GM19397 (cell line): ENCODE measurements around the gene NOS1AP.

Experiments
- ATAC-seq: cut with Tn5 transposase; IDR thresholded peaks from one replicate; pipeline ENCODE4 v1.9.1; 2021; ENCODE audit warnings: mild to moderate bottlenecking, moderate library complexity; ENCODE audit not compliant: unreplicated experiment

NOS1AP gene

DNA sequence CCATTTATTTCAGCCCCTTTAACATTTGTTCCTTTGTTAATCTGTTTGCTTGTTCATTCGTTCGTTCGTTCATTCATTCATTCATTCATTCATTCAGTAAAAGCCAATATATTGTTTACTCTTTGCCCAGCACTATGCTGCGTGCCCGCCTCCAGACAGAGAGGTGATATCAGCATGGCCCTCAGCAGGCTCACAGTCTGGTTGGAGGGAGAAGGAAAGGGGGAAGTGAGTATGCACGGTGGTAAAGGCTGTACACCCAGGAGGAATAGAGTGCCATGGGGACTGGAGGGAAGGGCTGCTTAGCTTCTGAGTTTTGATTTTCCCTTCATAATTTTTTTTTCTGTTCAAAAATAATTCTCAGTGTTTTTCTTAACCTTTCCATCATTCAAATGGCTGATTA, 144.7 kb downstream of the NOS1AP start:
- no peak for ATAC-seq

DNA sequence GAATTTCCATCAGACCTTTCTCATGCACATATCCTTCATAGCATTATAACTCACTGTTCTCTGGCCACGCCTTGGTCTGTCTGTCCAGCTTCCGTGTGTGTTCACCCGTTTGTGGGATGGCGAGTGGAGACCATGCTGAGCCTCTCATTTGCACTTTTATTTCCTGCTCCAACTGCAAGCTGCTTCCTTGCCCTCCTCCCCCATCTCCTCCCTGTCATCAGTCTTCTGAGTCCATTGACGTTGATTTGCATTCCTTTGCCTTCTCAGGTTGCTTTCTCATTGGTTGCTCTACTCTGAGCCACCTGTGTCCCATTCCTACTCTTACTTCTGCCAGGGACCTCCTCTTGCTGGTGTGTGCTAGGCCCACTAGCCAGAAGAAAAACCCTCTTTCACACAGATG, 146.4 kb downstream of the NOS1AP start:
- ATAC-seq = no peak

- no peak for ATAC-seq
Measured at GRCh38 chr1:162216604-162217003, 147.1 kb downstream of the NOS1AP start.

DNA sequence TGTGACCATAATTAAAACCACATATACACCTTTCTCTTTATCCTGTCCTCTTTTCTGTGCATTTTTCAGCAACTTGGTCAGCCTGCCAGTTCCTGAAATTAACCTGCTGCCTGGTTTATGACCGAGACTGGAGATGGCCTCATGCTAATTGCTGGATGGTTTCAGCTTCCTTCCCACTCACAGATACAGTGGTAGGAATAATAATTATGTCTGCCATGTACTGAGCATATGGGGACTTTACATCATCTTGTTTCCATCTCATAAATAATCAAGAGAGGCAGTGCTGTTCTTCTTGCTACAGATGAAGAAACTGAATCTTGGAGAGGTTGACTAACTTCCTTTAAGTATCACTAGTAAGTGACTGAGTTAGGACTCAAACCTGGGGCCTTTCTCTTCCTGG, 148.2 kb downstream of the NOS1AP start:
- ATAC-seq = no peak

GRCh38 chr1:162218546-162218945, 149.1 kb downstream of the NOS1AP start:
- ATAC-seq = no peak

- ATAC-seq = no peak
Measured at GRCh38 chr1:162218975-162219374, 149.5 kb downstream of the NOS1AP start.

- no peak for ATAC-seq
Measured at GRCh38 chr1:162219461-162219860, 150.0 kb downstream of the NOS1AP start.

DNA sequence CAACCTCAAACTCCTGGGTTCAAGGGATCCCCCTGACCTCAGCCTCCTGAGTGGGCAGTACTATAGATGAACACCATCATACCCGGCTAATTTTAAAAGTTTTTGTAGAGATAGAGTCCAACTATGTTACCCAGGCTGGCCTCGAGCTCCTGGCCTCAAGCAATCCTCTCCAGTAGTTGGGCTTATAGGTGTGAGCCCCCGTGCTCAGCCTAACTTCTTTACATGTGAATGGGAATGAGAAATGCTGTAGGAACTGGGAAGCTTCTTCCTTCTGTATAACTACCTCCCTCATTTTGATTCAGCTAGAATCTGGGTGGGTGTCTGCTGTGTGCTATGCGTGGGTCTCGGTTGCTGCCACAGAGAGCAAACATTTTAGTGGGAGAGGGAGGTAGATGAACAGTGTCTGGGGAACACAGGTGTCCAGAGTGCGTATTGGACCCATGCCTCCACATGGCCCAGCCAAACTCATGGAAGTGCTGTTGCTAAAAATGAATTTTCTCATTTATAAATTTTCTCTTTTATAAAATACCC, 150.6 kb downstream of the NOS1AP start:
- no peak for ATAC-seq

DNA sequence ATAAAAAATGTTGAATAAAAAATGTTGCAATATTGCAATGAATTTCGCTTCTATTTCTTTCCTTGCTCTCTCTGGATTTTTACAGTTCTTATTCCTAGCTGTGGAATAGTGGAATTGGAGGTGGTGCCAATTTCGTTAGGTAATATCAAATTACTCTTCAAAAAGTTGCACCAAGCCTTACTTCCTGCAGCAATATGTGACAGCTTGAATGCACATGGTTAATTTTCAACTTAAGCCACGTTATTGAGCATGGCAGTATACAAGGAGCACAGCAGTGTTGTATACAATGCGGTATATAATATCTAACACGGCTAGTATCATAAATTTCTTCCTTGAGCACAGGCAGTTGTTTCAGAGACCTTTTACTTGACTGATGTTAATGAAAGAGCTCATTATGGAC, 152.5 kb downstream of the NOS1AP start:
- ATAC-seq = no peak

DNA sequence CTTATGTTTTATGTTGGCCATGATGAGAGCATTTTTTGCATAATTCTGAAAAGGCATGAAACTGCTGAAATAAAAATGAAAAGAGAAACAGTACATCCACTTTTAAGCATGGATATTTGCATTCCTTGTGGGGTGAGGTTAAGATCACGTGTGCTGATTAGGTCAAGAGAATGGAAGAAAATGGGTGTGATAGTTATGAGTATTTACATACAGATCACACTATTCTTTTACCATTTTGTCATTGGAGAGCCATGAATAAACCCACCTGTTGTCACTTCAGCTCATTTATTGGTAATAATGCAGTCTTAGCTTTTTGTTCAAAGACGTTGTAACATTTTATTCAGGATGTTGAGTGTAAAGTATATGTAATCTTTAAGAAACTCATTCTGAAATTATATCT, 153.2 kb downstream of the NOS1AP start:
- no peak for ATAC-seq

GRCh38 chr1:162223488-162223887, 154.0 kb downstream of the NOS1AP start:
- no peak for ATAC-seq

DNA sequence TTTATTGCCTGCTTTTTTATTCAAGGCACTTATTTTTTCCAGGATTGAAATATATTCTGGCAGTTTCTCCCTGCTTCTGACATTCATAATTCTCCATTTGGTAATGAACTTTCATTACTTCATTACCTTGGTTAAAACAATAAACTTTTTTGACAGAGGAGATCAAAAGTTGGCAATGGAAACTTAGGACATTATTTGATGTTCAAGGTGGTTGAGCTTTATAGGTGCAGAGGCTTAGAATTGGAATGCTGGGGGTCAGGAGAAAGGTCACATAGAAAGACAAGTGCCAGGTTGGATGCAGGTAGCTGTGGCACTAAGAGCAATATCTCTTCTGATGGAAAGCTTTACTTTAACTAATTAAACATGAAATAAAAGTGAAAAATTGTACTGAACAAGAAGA, 154.8 kb downstream of the NOS1AP start:
- no peak for ATAC-seq

DNA sequence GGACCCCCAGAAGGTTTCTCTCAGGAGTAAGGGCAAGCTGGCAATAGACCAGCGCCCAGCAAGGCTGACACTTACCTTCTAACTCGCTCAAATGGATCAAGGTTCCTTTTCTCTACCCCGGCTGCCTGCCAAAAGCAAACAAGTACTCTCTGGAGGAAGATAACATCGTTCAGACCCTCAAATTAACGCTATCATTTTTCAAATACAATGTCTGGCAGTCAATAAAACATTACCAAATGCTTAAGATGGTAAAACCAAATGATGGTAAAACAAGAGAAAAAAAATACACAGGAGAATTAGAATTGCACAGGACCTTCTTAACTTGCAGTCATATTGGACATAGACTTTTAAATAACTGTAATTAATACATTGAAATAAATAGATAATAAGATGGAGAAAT, 159.1 kb downstream of the NOS1AP start:
- ATAC-seq = no peak

GRCh38 chr1:162229549-162229948, 160.1 kb downstream of the NOS1AP start:
- ATAC-seq = no peak

- ATAC-seq = no peak
Measured at GRCh38 chr1:162230096-162230495, 160.6 kb downstream of the NOS1AP start.

- ATAC-seq = no peak
Measured at GRCh38 chr1:162230517-162230916, 161.0 kb downstream of the NOS1AP start.

DNA sequence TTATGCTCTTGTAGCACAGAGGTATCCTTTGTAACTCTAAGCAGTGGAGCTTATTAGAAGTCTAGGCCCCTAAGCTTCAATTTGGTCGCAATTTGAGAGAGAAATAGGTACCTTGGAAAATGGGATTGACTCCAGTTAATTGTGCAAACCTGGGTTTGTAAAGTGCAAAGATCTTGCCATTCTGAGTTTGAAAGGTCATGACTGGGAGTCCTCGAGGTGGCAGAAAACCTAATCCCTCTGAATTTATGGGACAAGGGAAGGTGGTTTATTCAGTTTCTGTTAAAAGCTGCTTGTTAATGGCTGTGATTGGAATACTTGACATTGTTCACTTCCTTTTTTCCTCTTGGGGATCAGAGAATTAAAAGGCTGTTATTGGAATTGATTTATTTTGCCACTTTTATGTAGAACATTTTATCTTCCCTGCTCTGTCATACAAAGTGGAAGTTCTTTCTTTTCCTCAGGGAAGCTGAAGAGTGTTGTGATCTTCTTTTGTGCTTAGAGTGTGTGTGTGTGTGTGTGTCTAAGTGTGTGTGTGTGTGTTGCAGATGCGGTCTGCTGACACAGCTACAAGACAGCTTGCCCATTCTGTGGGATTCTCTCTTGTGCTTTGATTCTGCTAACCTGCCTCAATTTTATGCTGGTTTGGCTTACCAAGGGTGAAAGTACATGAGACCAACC, 162.7 kb downstream of the NOS1AP start:
- ATAC-seq = no peak

GRCh38 chr1:162233066-162233465, 163.6 kb downstream of the NOS1AP start:
- ATAC-seq = no peak

DNA sequence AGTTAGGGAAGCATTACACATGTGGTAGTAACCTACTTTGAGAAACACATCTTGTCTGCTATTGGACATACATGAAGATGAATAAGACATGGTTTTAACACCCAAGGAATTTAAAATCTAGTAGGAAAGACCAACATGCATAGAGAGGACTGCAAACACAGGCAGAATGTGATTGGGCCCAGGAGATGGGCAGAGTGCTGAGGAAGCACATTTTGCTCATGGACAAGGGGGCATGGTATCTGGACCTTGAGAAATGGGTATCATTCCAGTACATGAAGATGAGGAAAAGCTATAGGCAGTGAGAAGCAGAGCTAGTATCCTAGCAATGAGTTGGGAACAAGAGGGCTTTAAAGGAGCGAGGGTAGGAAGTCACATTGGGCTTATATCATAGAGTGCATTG, 164.4 kb downstream of the NOS1AP start:
- ATAC-seq = no peak

DNA sequence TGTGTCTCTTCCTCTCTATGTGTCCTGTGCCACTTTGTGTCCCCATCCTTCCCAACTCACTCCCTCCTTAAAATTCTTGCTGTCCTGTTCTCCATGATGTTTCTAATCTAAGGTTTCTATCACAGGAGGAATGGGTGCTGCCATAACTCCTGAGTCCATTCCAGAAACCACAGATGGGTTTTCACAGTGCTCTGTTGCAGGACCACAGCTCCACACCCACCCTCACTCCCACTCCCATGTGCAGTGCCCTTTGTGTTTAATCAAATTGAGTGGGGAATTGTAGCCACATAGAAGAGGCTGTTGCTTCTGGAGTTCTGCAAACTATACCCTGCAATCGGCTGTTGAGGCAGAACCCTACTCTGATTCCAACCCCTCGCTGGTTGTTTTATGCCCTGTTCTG, 165.1 kb downstream of the NOS1AP start:
- ATAC-seq = no peak

DNA sequence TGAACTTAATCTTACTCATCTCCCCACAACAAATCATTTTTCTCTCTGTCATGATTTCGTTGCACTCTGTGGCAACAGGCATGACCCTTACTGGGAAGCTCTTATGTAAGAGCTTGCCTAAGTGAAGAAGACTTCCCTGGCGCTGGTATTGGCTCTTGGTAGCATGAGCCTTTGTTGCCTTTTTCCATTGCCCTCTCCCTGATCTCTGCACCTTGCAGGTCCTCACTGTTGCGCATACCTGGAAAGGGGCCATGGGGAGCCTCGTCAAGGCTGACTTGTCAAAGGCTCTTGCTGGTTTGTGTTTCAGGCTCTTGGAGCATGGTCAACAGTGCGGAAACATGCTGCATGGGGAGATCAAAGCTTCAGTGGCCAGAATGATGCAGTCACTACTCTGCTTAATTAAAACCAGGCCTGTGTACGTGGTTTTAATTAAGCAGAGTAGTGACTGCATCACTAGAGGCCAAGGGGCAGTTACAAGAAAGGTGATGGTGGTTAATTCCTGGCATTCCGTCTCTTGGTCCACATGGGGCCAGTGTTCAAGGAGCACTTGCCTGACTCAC, 165.8 kb downstream of the NOS1AP start:
- ATAC-seq = no peak

- no peak for ATAC-seq
Measured at GRCh38 chr1:162236201-162236600, 166.7 kb downstream of the NOS1AP start.

- ATAC-seq = no peak
Measured at GRCh38 chr1:162236618-162237017, 167.1 kb downstream of the NOS1AP start.
